ENCODE results near the gene PIGM. TPM values are rescaled to one million over a fixed set of nuclear protein-coding genes. Genes with fewer than 3 reads are reported as not detected.

The PIGM gene
- total RNA-seq, 2 experiments from 2014 or later = 4.2 to 4.5 TPM

DNA sequence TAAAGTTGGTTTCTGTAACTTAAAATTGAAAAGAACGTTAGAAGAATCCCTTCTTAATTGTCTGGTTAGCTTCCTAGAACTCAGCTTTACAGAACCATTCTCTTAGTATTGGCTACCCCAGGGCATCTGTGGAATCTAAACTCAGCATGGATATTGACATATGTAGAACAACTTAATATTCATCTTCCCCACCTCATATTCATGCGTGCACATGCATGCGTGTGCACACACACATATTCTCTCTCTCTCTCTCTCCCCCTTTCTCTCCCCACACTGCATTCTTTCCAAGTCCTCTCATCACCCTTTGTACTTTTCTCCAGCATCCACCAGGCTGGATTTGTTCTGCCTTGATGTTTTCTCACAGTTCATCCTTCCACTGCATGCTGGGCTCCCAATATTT lies 13.4 kb downstream of the PIGM start:
- peaks cover 5% of the 10 kb centered on the region for H3K4me1 Mint-ChIP-seq (ENCODE audit: low read depth)
- ChIA-PET CTCF (interaction anchor here (1.6 to 6.9 kb wide), 2 partner anchors 12 to 28 kb away, joined by 4 to 74 read pairs; no protein-coding TSS in a partner anchor), POLR2A (no interaction called here)
- H3K36me3 Mint-ChIP-seq (ENCODE audit: low read depth) = no peaks in the 10 kb centered on the region
- no peak overlapping the region for H3K4me3 Mint-ChIP-seq
- no peak for ATAC-seq
- H3K27me3 Mint-ChIP-seq (ENCODE audit: low read depth) = peaks cover 17% of the 10 kb centered on the region
- peak; percentile 8 for DNase-seq
- no peak overlapping the region for H3K27ac Mint-ChIP-seq
- no peaks in the 10 kb centered on the region for H3K9me3 Mint-ChIP-seq (ENCODE audit: insufficient read depth)

DNA sequence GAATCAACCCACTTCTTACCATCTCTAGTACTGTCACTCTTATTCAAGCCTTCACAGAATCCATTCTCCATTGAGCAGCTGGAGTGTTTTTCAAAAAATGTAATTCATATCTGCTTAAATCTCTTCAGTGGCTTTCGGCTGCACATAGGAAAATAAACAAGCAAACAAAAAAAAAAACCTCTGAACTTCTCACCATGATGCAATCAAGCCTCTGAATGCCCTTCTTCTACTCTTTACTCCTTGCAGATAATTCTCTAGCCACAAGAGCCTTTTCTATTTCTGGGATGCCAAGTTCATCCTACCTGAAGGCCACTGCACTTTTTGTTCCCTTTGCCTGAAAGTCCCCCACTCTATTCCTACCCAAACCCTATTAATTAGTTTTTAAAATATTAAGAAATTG lies 14.2 kb downstream of the PIGM start:
- ATAC-seq (no peak), DNase-seq (peak; percentile 11)
- peaks cover 5% of the 10 kb centered on the region for H3K4me1 Mint-ChIP-seq (ENCODE audit: low read depth)
- H3K4me3 Mint-ChIP-seq = no peak overlapping the region
- POLR2A ChIA-PET = no interaction called here
- peaks cover 20% of the 10 kb centered on the region for H3K27me3 Mint-ChIP-seq (ENCODE audit: low read depth)
- no peaks in the 10 kb centered on the region for H3K9me3 Mint-ChIP-seq (ENCODE audit: insufficient read depth)
- no peaks in the 10 kb centered on the region for H3K36me3 Mint-ChIP-seq (ENCODE audit: low read depth)
- CTCF ChIA-PET = interaction anchor here (6.9 kb wide), 1 partner anchor 11 kb away, joined by 74 read pairs; no protein-coding TSS in a partner anchor
- H3K27ac Mint-ChIP-seq = no peak overlapping the region

DNA sequence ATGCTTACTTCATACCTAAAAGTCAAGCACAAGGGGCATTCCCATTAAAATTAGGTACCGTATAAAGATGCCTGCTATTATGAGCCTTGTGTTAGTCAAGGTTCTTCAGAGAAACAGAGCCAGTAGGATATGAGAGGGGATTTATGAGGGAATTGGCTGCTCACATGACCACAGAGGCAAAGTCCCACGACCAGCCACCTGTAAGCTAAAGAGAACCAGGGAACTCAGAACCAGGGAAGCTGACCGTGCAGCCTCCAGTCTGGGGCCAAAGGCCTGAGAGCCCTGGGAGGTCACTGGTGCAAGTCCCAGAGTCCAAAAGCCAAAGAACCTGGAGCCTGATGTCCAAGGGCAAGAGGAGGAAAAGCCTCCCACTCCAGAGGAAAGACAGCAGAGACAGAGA lies 20.0 kb downstream of the PIGM start:
- CTCF ChIA-PET = no interaction called here

DNA sequence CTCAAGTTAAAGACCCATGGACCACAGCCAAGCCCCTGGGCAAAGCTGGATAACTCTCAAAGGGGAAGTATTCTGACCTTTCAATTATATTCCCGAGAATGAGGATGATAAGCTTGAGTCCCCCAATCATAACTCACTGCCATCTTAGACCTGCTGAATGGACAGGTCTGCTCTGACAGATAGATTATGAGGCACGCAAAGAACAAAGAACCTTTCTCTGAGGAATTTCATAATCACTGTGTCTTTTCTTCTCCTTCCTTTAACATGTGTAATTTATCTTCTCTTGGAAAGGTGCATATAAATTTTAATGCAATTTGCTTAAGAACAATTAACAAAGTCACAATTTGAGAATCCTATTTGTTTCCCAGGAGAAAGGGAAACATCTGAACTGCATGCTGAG lies 22.0 kb downstream of the PIGM start:
- Mint-ChIP-seq H3K9me3 (ENCODE audit: insufficient read depth) (no peaks in the 10 kb centered on the region), H3K4me1 (ENCODE audit: low read depth) (no peaks in the 10 kb centered on the region), H3K27ac (no peak overlapping the region), H3K4me3 (no peak overlapping the region), H3K27me3 (ENCODE audit: low read depth) (peaks cover 29% of the 10 kb centered on the region), H3K36me3 (ENCODE audit: low read depth) (no peaks in the 10 kb centered on the region)
- CTCF ChIA-PET = interaction anchor here (0.9 to 9.5 kb wide), 7 partner anchors 11 to 120 kb away, joined by 3 to 184 read pairs (median 47); partner anchors contain the start of genes PIGM and TAGLN2
- POLR2A ChIA-PET = no interaction called here
- DNase-seq = peak; percentile 9
- no peak for ATAC-seq

More for the DNA sequence above, 20.0 kb downstream of the PIGM start:
- POLR2A ChIA-PET = no interaction called here
- H3K36me3 Mint-ChIP-seq (ENCODE audit: low read depth) = no peaks in the 10 kb centered on the region
- no peaks in the 10 kb centered on the region for H3K4me1 Mint-ChIP-seq (ENCODE audit: low read depth)
- no peak overlapping the region for H3K27ac Mint-ChIP-seq
- H3K4me3 Mint-ChIP-seq = no peak overlapping the region
- no peak for DNase-seq
- H3K27me3 Mint-ChIP-seq (ENCODE audit: low read depth) = peaks cover 30% of the 10 kb centered on the region
- no peak for ATAC-seq
- H3K9me3 Mint-ChIP-seq (ENCODE audit: insufficient read depth) = no peaks in the 10 kb centered on the region

DNA sequence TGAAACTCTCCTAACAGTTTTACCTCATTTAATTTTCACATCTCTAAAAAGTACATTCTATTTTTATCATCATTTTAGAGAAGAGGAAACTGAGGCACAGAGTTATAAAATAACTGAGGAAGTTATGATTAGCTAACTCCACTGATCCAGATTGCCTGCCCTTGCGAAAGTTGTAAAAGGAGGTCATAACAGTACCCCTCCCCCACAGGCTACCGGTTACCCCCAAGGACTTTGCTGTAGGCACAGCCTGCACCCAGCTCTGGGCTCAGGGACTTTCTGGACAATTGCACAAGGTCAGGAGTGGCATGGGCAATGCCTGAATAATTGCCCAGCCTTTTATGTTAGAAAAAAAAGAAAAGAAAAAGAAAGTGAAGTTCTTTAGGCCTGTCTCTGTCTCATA lies 22.7 kb downstream of the PIGM start:
- DNase-seq (no peak), ATAC-seq (no peak)
- H3K27ac Mint-ChIP-seq = no peak overlapping the region
- no peaks in the 10 kb centered on the region for H3K36me3 Mint-ChIP-seq (ENCODE audit: low read depth)
- H3K9me3 Mint-ChIP-seq (ENCODE audit: insufficient read depth) = no peaks in the 10 kb centered on the region
- ChIA-PET POLR2A (no interaction called here), CTCF (interaction anchor here (0.9 to 9.5 kb wide), 11 partner anchors 10 to 209 kb away, joined by 3 to 184 read pairs (median 38); partner anchors contain the start of genes FCRL6, IGSF9, PIGM and TAGLN2)
- peaks cover 28% of the 10 kb centered on the region for H3K27me3 Mint-ChIP-seq (ENCODE audit: low read depth)
- no peak overlapping the region for H3K4me3 Mint-ChIP-seq
- H3K4me1 Mint-ChIP-seq (ENCODE audit: low read depth) = no peaks in the 10 kb centered on the region

DNA sequence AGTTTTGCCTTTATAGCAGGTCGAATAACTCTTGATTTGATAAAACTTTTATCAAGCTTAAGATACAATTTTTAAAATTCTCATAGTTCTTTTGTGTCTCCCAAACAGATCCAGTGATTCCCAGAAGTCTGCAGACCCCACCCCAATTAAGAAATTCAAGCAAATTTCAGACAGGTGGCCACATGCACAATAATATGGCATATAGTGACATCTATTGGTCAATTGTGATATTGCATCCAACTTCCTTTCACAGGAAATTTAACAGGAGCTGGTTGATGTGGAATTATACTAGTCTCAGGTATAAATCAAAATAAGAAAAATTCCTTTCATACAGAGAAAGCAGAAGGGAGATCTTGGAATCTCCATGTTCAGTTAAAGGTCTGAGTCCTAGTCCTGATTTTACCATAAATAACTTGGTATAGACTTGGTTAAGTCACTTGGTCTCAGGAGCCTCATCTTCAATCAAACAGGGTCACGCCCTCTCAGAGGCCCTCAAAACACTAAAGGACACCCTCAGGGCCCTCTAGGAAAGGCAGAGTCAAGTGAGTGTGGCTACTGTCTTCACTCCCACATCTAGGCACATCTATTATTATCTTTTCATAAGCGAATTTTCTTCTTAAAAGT lies 24.1 kb downstream of the PIGM start:
- H3K36me3 Mint-ChIP-seq (ENCODE audit: low read depth) = no peaks in the 10 kb centered on the region
- peak; percentile 9 for DNase-seq
- H3K4me3 Mint-ChIP-seq = no peak overlapping the region
- no peaks in the 10 kb centered on the region for H3K9me3 Mint-ChIP-seq (ENCODE audit: insufficient read depth)
- ChIA-PET POLR2A (interaction anchor here (0.9 to 1.0 kb wide), 2 partner anchors 64 to 115 kb away, joined by 3 read pairs; no protein-coding TSS in a partner anchor), CTCF (interaction anchor here (0.7 to 9.5 kb wide), 59 partner anchors 9 to 983 kb away, joined by 3 to 184 read pairs (median 6); partner anchors contain the start of genes DUSP23, FCRL6, IGSF9 and PIGM)
- no peak for ATAC-seq
- H3K27me3 Mint-ChIP-seq (ENCODE audit: low read depth) = peaks cover 21% of the 10 kb centered on the region
- H3K4me1 Mint-ChIP-seq (ENCODE audit: low read depth) = no peaks in the 10 kb centered on the region
- H3K27ac Mint-ChIP-seq = no peak overlapping the region

DNA sequence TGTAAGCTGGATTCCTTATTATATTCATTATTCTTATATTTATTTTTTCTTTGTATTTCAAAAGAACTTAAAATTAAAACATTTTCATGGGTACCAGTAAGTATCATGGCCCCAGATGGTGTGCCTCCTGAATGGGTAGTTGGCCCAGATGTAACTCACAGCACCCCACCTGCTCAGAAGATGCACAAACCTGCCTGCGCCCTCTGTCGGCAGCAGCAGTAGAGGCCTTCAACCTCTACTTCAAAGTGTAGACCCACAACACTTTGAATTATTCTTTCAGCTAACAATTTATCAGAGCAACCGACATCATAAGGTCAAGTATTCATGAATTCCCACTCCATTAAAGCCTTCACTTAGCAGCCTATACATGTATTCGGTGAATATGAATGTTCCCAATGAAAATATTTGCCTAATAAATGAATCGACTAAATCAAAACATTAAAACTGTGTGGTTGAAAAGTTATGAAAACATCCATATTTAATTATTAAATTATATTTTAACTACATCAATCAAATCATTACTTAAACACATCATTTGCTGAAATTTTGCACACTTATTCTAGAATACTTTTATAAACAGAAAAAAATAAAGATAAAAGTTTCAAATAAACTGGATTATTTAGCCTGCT lies 25.4 kb downstream of the PIGM start:
- CTCF ChIA-PET = interaction anchor here (0.6 to 9.5 kb wide), 45 partner anchors 8 to 872 kb away, joined by 3 to 184 read pairs (median 10); partner anchors contain the start of genes DUSP23, FCRL6, IGSF9 and PIGM
- peak; percentile 92 for ATAC-seq
- H3K4me3 Mint-ChIP-seq = no peak overlapping the region
- DNase-seq = peak; percentile 84
- no peak overlapping the region for H3K27ac Mint-ChIP-seq
- POLR2A ChIA-PET = no interaction called here
- no peaks in the 10 kb centered on the region for H3K4me1 Mint-ChIP-seq (ENCODE audit: low read depth)
- no peaks in the 10 kb centered on the region for H3K9me3 Mint-ChIP-seq (ENCODE audit: insufficient read depth)
- peaks cover 21% of the 10 kb centered on the region for H3K27me3 Mint-ChIP-seq (ENCODE audit: low read depth)
- no peaks in the 10 kb centered on the region for H3K36me3 Mint-ChIP-seq (ENCODE audit: low read depth)

DNA sequence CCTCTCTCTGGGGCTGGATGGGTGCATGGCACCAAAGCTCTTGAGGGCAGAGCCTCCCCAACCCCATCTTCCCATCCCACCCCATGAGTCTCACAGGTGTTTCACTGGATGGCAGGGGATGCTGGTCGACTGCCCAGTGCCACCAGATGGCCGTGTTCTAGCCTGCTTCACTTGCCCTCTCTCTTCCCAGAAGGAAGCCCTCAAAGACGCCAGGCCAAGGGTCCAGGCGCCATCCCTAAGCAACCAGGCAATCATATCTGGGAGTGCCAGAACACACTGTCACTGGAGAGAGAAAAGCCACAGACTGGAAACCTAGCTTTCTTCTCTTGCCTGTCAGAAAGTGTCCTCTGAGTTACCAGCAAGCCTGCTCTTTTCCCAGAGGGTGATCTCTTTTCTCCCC lies 26.7 kb downstream of the PIGM start:
- ChIA-PET CTCF (interaction anchor here (1.6 to 9.5 kb wide), 11 partner anchors 13 to 111 kb away, joined by 4 to 184 read pairs (median 38); partner anchors contain the start of genes IGSF9 and PIGM), POLR2A (no interaction called here)
- Mint-ChIP-seq H3K27me3 (ENCODE audit: low read depth) (peaks cover 22% of the 10 kb centered on the region), H3K27ac (no peak overlapping the region), H3K9me3 (ENCODE audit: insufficient read depth) (no peaks in the 10 kb centered on the region), H3K4me1 (ENCODE audit: low read depth) (no peaks in the 10 kb centered on the region), H3K36me3 (ENCODE audit: low read depth) (no peaks in the 10 kb centered on the region), H3K4me3 (no peak overlapping the region)
- ATAC-seq = no peak
- DNase-seq = peak; percentile 12

DNA sequence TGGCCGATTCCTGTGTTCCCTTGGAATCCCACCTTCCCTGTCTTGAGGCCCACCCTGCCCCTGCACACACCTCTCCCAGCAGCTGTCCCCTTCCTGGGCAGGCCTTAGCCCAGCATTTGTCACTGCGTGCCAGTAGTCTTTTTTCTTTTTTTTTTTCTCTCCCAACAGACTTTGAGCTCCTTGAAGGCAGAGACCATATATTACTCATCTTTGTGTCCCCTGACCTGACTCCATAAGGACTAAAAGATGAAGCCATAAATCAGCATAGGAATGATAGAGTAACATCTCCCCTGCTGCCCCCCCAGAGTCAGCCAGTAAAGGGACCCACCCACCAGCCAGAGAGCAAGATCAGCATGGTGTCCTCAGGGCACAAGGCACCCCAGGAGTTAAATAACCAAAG lies 27.4 kb downstream of the PIGM start:
- ChIA-PET CTCF (interaction anchor here (1.0 to 9.5 kb wide), 7 partner anchors 13 to 111 kb away, joined by 3 to 184 read pairs (median 16); partner anchors contain the start of gene IGSF9), POLR2A (no interaction called here)
- no peaks in the 10 kb centered on the region for H3K4me1 Mint-ChIP-seq (ENCODE audit: low read depth)
- no peak overlapping the region for H3K27ac Mint-ChIP-seq
- no peaks in the 10 kb centered on the region for H3K9me3 Mint-ChIP-seq (ENCODE audit: insufficient read depth)
- ATAC-seq (no peak), DNase-seq (no peak)
- no peaks in the 10 kb centered on the region for H3K36me3 Mint-ChIP-seq (ENCODE audit: low read depth)
- no peak overlapping the region for H3K4me3 Mint-ChIP-seq
- H3K27me3 Mint-ChIP-seq (ENCODE audit: low read depth) = peaks cover 21% of the 10 kb centered on the region

DNA sequence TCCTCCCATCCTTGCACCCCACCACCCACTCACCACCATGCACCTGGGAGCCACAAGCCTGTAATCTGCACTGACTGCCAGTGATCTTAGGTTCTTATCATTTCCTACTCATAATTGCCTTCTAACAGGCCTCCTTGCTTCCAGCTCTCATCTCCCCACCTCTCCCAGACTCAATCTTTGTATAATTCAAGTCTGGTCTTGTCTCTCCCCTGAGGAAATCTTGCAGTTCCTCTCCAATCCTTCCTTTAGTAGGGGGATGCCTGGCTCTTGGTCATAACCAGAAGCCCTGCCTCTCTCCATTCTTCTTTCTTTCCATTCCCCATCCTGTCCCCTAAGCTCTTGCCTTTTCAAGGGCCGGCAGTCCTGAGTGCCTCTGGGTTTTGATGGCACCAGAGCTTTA lies 27.8 kb downstream of the PIGM start:
- Mint-ChIP-seq H3K9me3 (ENCODE audit: insufficient read depth) (no peaks in the 10 kb centered on the region), H3K27ac (no peak overlapping the region), H3K27me3 (ENCODE audit: low read depth) (peaks cover 24% of the 10 kb centered on the region), H3K36me3 (ENCODE audit: low read depth) (no peaks in the 10 kb centered on the region), H3K4me3 (no peak overlapping the region), H3K4me1 (ENCODE audit: low read depth) (no peaks in the 10 kb centered on the region)
- ChIA-PET CTCF (interaction anchor here (1.0 to 9.5 kb wide), 5 partner anchors 20 to 111 kb away, joined by 3 to 184 read pairs (median 9); no protein-coding TSS in a partner anchor), POLR2A (no interaction called here)
- ATAC-seq (no peak), DNase-seq (peak; percentile 8)

DNA sequence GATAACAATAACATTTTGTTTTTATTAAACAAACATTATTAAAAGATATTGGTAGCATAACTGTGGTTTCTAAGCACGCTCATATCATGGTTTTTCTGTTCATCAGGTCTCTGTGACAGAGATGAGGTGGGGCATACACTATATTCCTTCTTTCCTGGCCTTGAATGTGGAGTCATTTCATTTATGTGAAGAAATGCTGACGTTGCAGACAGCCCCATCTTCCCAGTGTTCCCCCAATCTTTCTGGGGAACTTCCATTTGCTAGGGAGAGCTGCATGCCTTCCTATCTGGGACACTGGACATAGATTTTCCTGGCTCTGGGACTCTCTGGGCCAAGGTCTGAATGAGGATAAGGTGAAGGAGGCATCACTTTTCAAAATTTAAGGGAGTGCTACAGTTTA lies 30.4 kb downstream of the PIGM start:
- Mint-ChIP-seq H3K9me3 (ENCODE audit: insufficient read depth) (no peaks in the 10 kb centered on the region), H3K4me1 (ENCODE audit: low read depth) (no peaks in the 10 kb centered on the region), H3K4me3 (no peak overlapping the region), H3K36me3 (ENCODE audit: low read depth) (no peaks in the 10 kb centered on the region), H3K27ac (no peak overlapping the region), H3K27me3 (ENCODE audit: low read depth) (peaks cover 32% of the 10 kb centered on the region)
- DNase-seq = peak; percentile 1
- CTCF ChIA-PET = interaction anchor here (1.6 to 9.5 kb wide), 3 partner anchors 64 to 202 kb away, joined by 6 to 184 read pairs (median 16); no protein-coding TSS in a partner anchor
- no peak for ATAC-seq
- POLR2A ChIA-PET = interaction anchor here (0.6 to 1.3 kb wide), 2 partner anchors 76 to 115 kb away, joined by 3 to 6 read pairs; partner anchors contain the start of gene TAGLN2

DNA sequence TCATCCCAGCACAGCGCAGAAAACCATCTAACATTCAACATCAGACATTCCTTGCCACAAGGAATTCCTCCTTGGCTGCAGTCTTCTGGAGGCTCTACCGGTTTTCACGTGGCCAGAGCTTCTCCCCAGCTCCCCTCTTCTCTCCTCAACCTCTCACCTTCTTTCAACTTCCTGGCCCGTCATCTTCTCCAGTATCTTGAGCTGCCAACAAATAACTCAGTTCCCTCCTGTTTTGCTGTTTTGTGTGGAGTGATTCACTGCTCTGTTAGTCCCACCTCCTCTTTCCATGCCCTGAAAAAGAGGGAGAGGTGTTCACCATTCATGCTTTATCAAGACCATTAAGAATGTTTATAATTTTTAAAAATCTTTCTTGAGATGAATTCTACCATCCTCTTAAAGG lies 32.6 kb downstream of the PIGM start:
- no peak overlapping the region for H3K4me3 Mint-ChIP-seq
- H3K9me3 Mint-ChIP-seq (ENCODE audit: insufficient read depth) = no peaks in the 10 kb centered on the region
- ChIA-PET POLR2A (no interaction called here), CTCF (interaction anchor here (0.7 to 2.1 kb wide), 4 partner anchors 8 to 201 kb away, joined by 3 to 22 read pairs (median 4); no protein-coding TSS in a partner anchor)
- no peaks in the 10 kb centered on the region for H3K36me3 Mint-ChIP-seq (ENCODE audit: low read depth)
- peaks cover 44% of the 10 kb centered on the region for H3K27me3 Mint-ChIP-seq (ENCODE audit: low read depth)
- no peak overlapping the region for H3K27ac Mint-ChIP-seq
- H3K4me1 Mint-ChIP-seq (ENCODE audit: low read depth) = no peaks in the 10 kb centered on the region
- ATAC-seq = no peak
- peak; percentile 14 for DNase-seq

All from activated CD8-positive, alpha-beta T cell treated with anti-CD3 and anti-CD28 coated beads, Interleukin-2, amount 10 ng/mL, durations not matched to agents 7 days and 5 days (primary cell).